Measurements from ENCODE around the gene RNF212.

The RNF212 gene

GRCh38 chr4:1115528-1116293 lies 2.3 kb upstream of the RNF212 start:
- no peak for DNase-seq (ENCODE audit: low read depth)

GRCh38 chr4:1112821-1113182 lies 562 bp downstream of the RNF212 start:
- DNase-seq (ENCODE audit: low read depth), result no peak

GRCh38 chr4:1112174-1112820 lies 1.1 kb downstream of the RNF212 start:
- DNase-seq (ENCODE audit: low read depth), result no peak

- no peak for DNase-seq (ENCODE audit: low read depth)
These were observed 2.0 kb downstream of the RNF212 start for GRCh38 chr4:1111259-1111809.

GRCh38 chr4:1109898-1110506 lies 3.4 kb downstream of the RNF212 start:
- no peak for DNase-seq (ENCODE audit: low read depth)

GRCh38 chr4:1109333-1109732 lies 4.0 kb downstream of the RNF212 start:
- DNase-seq (ENCODE audit: low read depth), result no peak

- no peak for DNase-seq (ENCODE audit: low read depth)
These were observed 7.7 kb downstream of the RNF212 start for GRCh38 chr4:1105662-1106061.

GRCh38 chr4:1105067-1105466 lies 8.3 kb downstream of the RNF212 start:
- DNase-seq (ENCODE audit: low read depth), result no peak

GRCh38 chr4:1104647-1105046 lies 8.7 kb downstream of the RNF212 start:
- no peak for DNase-seq (ENCODE audit: low read depth)

GRCh38 chr4:1099684-1100335 lies 13.6 kb downstream of the RNF212 start:
- DNase-seq (ENCODE audit: low read depth), result no peak

GRCh38 chr4:1099270-1099669 lies 14.1 kb downstream of the RNF212 start:
- DNase-seq (ENCODE audit: low read depth), result no peak

GRCh38 chr4:1098311-1098925 lies 14.9 kb downstream of the RNF212 start:
- no peak for DNase-seq (ENCODE audit: low read depth)

- no peak for DNase-seq (ENCODE audit: low read depth)
These were observed 15.8 kb downstream of the RNF212 start for GRCh38 chr4:1097553-1097952.

GRCh38 chr4:1096841-1097240 lies 16.5 kb downstream of the RNF212 start:
- no peak for DNase-seq (ENCODE audit: low read depth)

- no peak for DNase-seq (ENCODE audit: low read depth)
These were observed 19.1 kb downstream of the RNF212 start for GRCh38 chr4:1094336-1094690.

GRCh38 chr4:1093391-1094335 lies 19.7 kb downstream of the RNF212 start:
- no peak for DNase-seq (ENCODE audit: low read depth)

GRCh38 chr4:1092983-1093361 lies 20.4 kb downstream of the RNF212 start:
- no peak for DNase-seq (ENCODE audit: low read depth)

- DNase-seq (ENCODE audit: low read depth), result no peak
These were observed 21.1 kb downstream of the RNF212 start for GRCh38 chr4:1092026-1092982.

GRCh38 chr4:1091561-1091995 lies 21.8 kb downstream of the RNF212 start:
- DNase-seq (ENCODE audit: low read depth), result no peak

Measured in activated gamma-delta T cell treated with anti-CD3 and anti-CD28 coated beads, Interleukin-2, amount 50 U/mL, for 16 hours (primary cell).